GM03348 (cell line): ENCODE measurements around the gene CHERP.
"Not testable (repeated sequence)": the region's sequence is repeated elsewhere in the genome, so short reads cannot be mapped to it uniquely, and the experiment has no call there.

Experiments used
- DNase-seq: peaks from one replicate; pipeline ENCODE4 v3.0.0; 2012; ENCODE audit warnings: low spot score

The CHERP gene

GRCh38 chr19:16520074-16520973 is 21.9 kb downstream of the CHERP start:
- no peak for DNase-seq

GRCh38 chr19:16519230-16519687 is 23.0 kb downstream of the CHERP start:
- no peak for DNase-seq

GRCh38 chr19:16518483-16519229 is 23.6 kb downstream of the CHERP start:
- DNase-seq: no peak

- no peak for DNase-seq
Observed at GRCh38 chr19:16518061-16518460, 24.2 kb downstream of the CHERP start.

- no peak for DNase-seq
Observed at GRCh38 chr19:16516923-16517610, 25.2 kb downstream of the CHERP start.

- no peak for DNase-seq
Observed at GRCh38 chr19:16516381-16516780, 25.9 kb downstream of the CHERP start.

GRCh38 chr19:16514383-16515019 is 27.7 kb downstream of the CHERP start:
- DNase-seq: no peak

- not testable (repeated sequence) for DNase-seq
Observed at GRCh38 chr19:16512611-16513010, 29.6 kb downstream of the CHERP start.

- no peak for DNase-seq
Observed at GRCh38 chr19:16509141-16510061, 32.8 kb downstream of the CHERP start.

GRCh38 chr19:16508546-16508945 is 33.7 kb downstream of the CHERP start:
- DNase-seq: no peak

GRCh38 chr19:16506961-16507360 is 35.3 kb downstream of the CHERP start:
- DNase-seq: no peak

GRCh38 chr19:16506161-16506560 is 36.1 kb downstream of the CHERP start:
- DNase-seq: not testable (repeated sequence)

GRCh38 chr19:16504271-16504670 is 38.0 kb downstream of the CHERP start:
- no peak for DNase-seq

GRCh38 chr19:16497837-16498236 is 44.4 kb downstream of the CHERP start:
- DNase-seq: no peak

GRCh38 chr19:16497042-16497441 is 45.2 kb downstream of the CHERP start:
- DNase-seq: no peak

GRCh38 chr19:16496613-16496983 is 45.6 kb downstream of the CHERP start:
- DNase-seq: no peak

- DNase-seq: peak; percentile 98
Observed at GRCh38 chr19:16495982-16496612, 46.1 kb downstream of the CHERP start, which contains the start of the genes C19orf44 and CALR3. Gene C19orf44, plus strand, starts transcription at chr19:16496394. Its CDS starts 4,399 bp downstream, at chr19:16500793. Gene CALR3, minus strand, starts transcription at chr19:16496167. Its CDS starts 38 bp downstream, at chr19:16496129.

GRCh38 chr19:16486476-16486875 is 55.8 kb downstream of the CHERP start:
- not testable (repeated sequence) for DNase-seq

- no peak for DNase-seq
Observed at GRCh38 chr19:16482745-16483144, 59.5 kb downstream of the CHERP start.

- DNase-seq: no peak
Observed at GRCh38 chr19:16477311-16477710, 64.9 kb downstream of the CHERP start.
